Caco-2 (cell line): ENCODE results near the gene XPA. TPM values are rescaled to one million over a fixed set of nuclear protein-coding genes. Genes with fewer than 3 reads are reported as not detected.

Experiments used
- BruUV-seq: library from RNA; stranded (reverse); fragments of 400-500 nt; replicated peaks from 2 replicates; lab custom pipeline; 2021; lab: Mats Ljungman, UMichigan
- CTCF ChIA-PET: fragments of 300-600 bp; sonication (Branson Sonifier 250); formaldehyde crosslinking; loops from one replicate; lab custom pipeline; 2022; ENCODE audit warnings: antibody characterized with exemption; lab: Charles Lee
- POLR2A ChIA-PET: fragments of 300-600 bp; sonication (Branson Sonifier 250); formaldehyde crosslinking; loops from one replicate; lab custom pipeline; 2022; ENCODE audit warnings: antibody characterized with exemption; lab: Charles Lee
- DNase-seq, 2 experiments: peaks; one replicate each; pipeline versions ENCODE4 v3.0.0 to v3.0.0-alpha.2; 2020 to 2022
- H3K27me3 ChIP-seq: replicated peaks from 2 replicates; pipeline ENCODE4 v1.6.0; 2011; ENCODE audit warnings: low read length; ENCODE audit not compliant: control insufficient read depth, insufficient read depth
- H3K36me3 ChIP-seq: 2 replicates; pipeline ENCODE4 v1.5.1; 2011; ENCODE audit warnings: low read length; ENCODE audit not compliant: control insufficient read depth, insufficient read depth
- H3K4me1 ChIP-seq: fragments of 250-450 bp; sonication (Bioruptor Pico); 2 replicates; pipeline ENCODE4 v1.5.1; 2020; ENCODE audit warnings: mild to moderate bottlenecking
- H3K4me3 ChIP-seq: 2 replicates; pipeline ENCODE4 v1.5.1; 2011; ENCODE audit warnings: low read depth, mild to moderate bottlenecking, control low read depth, low read length
- H3K9me3 ChIP-seq: fragments of 250-450 bp; sonication (Bioruptor Pico); 2 replicates; pipeline ENCODE4 v1.5.1; 2020; ENCODE audit warnings: mild to moderate bottlenecking, moderate library complexity
- H3K27ac Mint-ChIP-seq: one replicate; pipeline ENCODE4 v1.8.0; 2022; ENCODE audit warnings: mixed read lengths; ENCODE audit not compliant: unreplicated experiment
- H3K27me3 Mint-ChIP-seq: one replicate; pipeline ENCODE4 v1.8.0; 2022; ENCODE audit warnings: mixed read lengths; ENCODE audit not compliant: insufficient read depth, unreplicated experiment
- H3K36me3 Mint-ChIP-seq: one replicate; pipeline ENCODE4 v1.8.0; 2022; ENCODE audit warnings: mild to moderate bottlenecking, mixed read lengths; ENCODE audit not compliant: insufficient read depth, unreplicated experiment
- H3K4me1 Mint-ChIP-seq: one replicate; pipeline ENCODE4 v1.8.0; 2022; ENCODE audit warnings: low read depth, mixed read lengths; ENCODE audit not compliant: unreplicated experiment
- H3K4me3 Mint-ChIP-seq: one replicate; pipeline ENCODE4 v1.8.0; 2022; ENCODE audit warnings: mild to moderate bottlenecking, moderate library complexity, mixed read lengths; ENCODE audit not compliant: unreplicated experiment
- H3K9me3 Mint-ChIP-seq: one replicate; pipeline ENCODE4 v1.8.0; 2022; ENCODE audit warnings: mixed read lengths; ENCODE audit not compliant: unreplicated experiment
- CTCF ChIP-seq, 2 experiments: fragments of 200-600 bp in 1 of 2; IDR thresholded peaks; 1 replicate in 1 of 2; 2 replicates in 1 of 2; pipeline versions ENCODE4 v1.5.1 to v1.8.0; 2011 to 2022; ENCODE audit warnings: antibody characterized with exemption in 1 of 2, control low read depth in 1 of 2, inconsistent platforms in 1 of 2, low read depth in 1 of 2, low read length in 1 of 2, mild to moderate bottlenecking in 1 of 2, moderate library complexity in 1 of 2; ENCODE audit not compliant: insufficient read depth in 1 of 2, severe bottlenecking in 1 of 2, unreplicated experiment in 1 of 2
- intact Hi-C: fragments of 100-400 bp; cut with micrococcal nuclease; formaldehyde crosslinking; loops from one replicate; pipeline ENCODE4 v1.10.0; 2022; ENCODE audit not compliant: unreplicated experiment
- total RNA-seq: library from RNA; stranded (reverse); gene quantifications from 2 replicates; pipeline ENCODE4 v1.2.3, GENCODE V29; 2022

The XPA gene
- total RNA-seq, 1 experiment from 2014 or later, result 18.8 TPM

- Mint-ChIP-seq H3K27ac (peak overlapping the region; percentile 12), H3K4me3 (peak overlapping the region; percentile 40), H3K36me3 (peaks cover 60% of the 10 kb centered on the region), H3K27me3 (no peaks in the 10 kb centered on the region), H3K4me1 (peaks cover 26% of the 10 kb centered on the region), H3K9me3 (no peaks in the 10 kb centered on the region)
- no peaks in the 10 kb centered on the region for H3K9me3 ChIP-seq
- CTCF ChIA-PET, result no interaction called here
- H3K4me1 ChIP-seq, result peaks cover 32% of the 10 kb centered on the region
- DNase-seq, result peak; percentile 20 to 54
- no peak for TF ChIP-seq CTCF (IDR thresholded peaks at IDR 0.05; ENCODE audit: insufficient read depth in 1 of 2, low read depth in 1 of 2, low read length in 1 of 2, severe bottlenecking in 1 of 2, unreplicated experiment in 1 of 2)
- no peak overlapping the region for H3K4me3 ChIP-seq
- POLR2A ChIA-PET, result interaction anchor here (0.6 kb wide), 1 partner anchor 22 kb away, joined by 3 read pairs; no protein-coding TSS in a partner anchor
- intact Hi-C loops, result no loop called here
- no peaks in the 10 kb centered on the region; the same call in none of the 2 replicates for H3K36me3 ChIP-seq
- no TSS peak for BruUV-seq
- H3K27me3 ChIP-seq, result no peaks in the 10 kb centered on the region
Measured at GRCh38 chr9:97688654-97689053, 8.5 kb downstream of the XPA start.

GRCh38 chr9:97682242-97682641, 14.9 kb downstream of the XPA start:
- no peak overlapping the region for H3K4me3 ChIP-seq
- no peaks in the 10 kb centered on the region for H3K9me3 Mint-ChIP-seq
- no peak for DNase-seq
- CTCF ChIA-PET, result no interaction called here
- no peaks in the 10 kb centered on the region for H3K27me3 ChIP-seq
- BruUV-seq, result no TSS peak
- H3K36me3 ChIP-seq, result no peaks in the 10 kb centered on the region; the same call in none of the 2 replicates
- H3K27ac Mint-ChIP-seq, result no peak overlapping the region
- H3K4me1 Mint-ChIP-seq, result peaks cover under 1% of the 10 kb centered on the region
- H3K27me3 Mint-ChIP-seq, result no peaks in the 10 kb centered on the region
- H3K4me1 ChIP-seq, result no peaks in the 10 kb centered on the region
- intact Hi-C loops, result no loop called here
- TF ChIP-seq CTCF (IDR thresholded peaks at IDR 0.05; ENCODE audit: insufficient read depth in 1 of 2, low read depth in 1 of 2, low read length in 1 of 2, severe bottlenecking in 1 of 2, unreplicated experiment in 1 of 2), result no peak
- POLR2A ChIA-PET, result no interaction called here
- H3K4me3 Mint-ChIP-seq, result no peak overlapping the region
- H3K9me3 ChIP-seq, result no peaks in the 10 kb centered on the region
- H3K36me3 Mint-ChIP-seq, result peaks cover 81% of the 10 kb centered on the region

GRCh38 chr9:97675655-97676054, 21.5 kb downstream of the XPA start:
- CTCF ChIA-PET, result no interaction called here
- H3K27me3 Mint-ChIP-seq, result no peaks in the 10 kb centered on the region
- intact Hi-C loops, result no loop called here

More at GRCh38 chr9:97675655-97676054, 21.5 kb downstream of the XPA start:
- Mint-ChIP-seq H3K4me3 (no peak overlapping the region), H3K4me1 (no peaks in the 10 kb centered on the region), H3K9me3 (no peaks in the 10 kb centered on the region), H3K27ac (peak overlapping the region; percentile 6), H3K36me3 (peaks cover 94% of the 10 kb centered on the region)
- Histone ChIP-seq H3K36me3 (no peaks in the 10 kb centered on the region), H3K27me3 (no peaks in the 10 kb centered on the region), H3K4me3 (no peak overlapping the region), H3K9me3 (no peaks in the 10 kb centered on the region), H3K4me1 (0 out of 2 replicates have a peak, but pooled peaks cover 3% of the 10 kb centered on the region)
- DNase-seq, result no peak
- no peak for TF ChIP-seq CTCF (IDR thresholded peaks at IDR 0.05; ENCODE audit: insufficient read depth in 1 of 2, low read depth in 1 of 2, low read length in 1 of 2, severe bottlenecking in 1 of 2, unreplicated experiment in 1 of 2)
- POLR2A ChIA-PET, result no interaction called here
- no TSS peak for BruUV-seq
